ENCODE data around the gene HRH3. TPM values are rescaled to one million over a fixed set of nuclear protein-coding genes. Genes with fewer than 3 reads are reported as not detected.

Gene HRH3
- polyA plus RNA-seq, 5 donors: 0.06 TPM; not detected in 4

- no peak for DNase-seq
These were observed 10.2 kb upstream of the HRH3 start for GRCh38 chr20:62230276-62230675.

DNA sequence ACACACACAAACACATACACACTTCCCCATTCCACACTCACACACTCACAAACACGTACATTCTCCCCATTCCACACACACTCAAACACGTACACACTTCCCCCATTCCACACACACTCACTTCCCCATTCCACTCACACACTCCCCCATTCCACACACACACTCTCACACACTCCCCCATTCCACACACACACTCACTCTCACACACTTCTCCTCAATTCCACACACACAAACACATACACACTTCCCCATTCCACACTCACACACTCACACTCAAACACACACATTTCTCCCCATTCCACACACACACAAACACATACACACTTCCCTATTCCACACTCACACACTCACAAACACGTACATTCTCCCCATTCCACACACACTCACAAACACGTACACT, 9.6 kb upstream of the HRH3 start:
- no peak for DNase-seq

- DNase-seq: no peak
These were observed 9.0 kb upstream of the HRH3 start for GRCh38 chr20:62228982-62229545.

GRCh38 chr20:62227977-62228958, 8.2 kb upstream of the HRH3 start:
- DNase-seq: no peak

GRCh38 chr20:62227591-62227976, 7.5 kb upstream of the HRH3 start:
- no peak for DNase-seq

GRCh38 chr20:62226707-62227590, 6.9 kb upstream of the HRH3 start:
- DNase-seq: no peak

- no peak for DNase-seq
These were observed 6.0 kb upstream of the HRH3 start for GRCh38 chr20:62225820-62226635.

- DNase-seq: no peak
These were observed 4.9 kb upstream of the HRH3 start for GRCh38 chr20:62225026-62225425.

- no peak for DNase-seq
These were observed 4.2 kb upstream of the HRH3 start for GRCh38 chr20:62224113-62224855.

DNA sequence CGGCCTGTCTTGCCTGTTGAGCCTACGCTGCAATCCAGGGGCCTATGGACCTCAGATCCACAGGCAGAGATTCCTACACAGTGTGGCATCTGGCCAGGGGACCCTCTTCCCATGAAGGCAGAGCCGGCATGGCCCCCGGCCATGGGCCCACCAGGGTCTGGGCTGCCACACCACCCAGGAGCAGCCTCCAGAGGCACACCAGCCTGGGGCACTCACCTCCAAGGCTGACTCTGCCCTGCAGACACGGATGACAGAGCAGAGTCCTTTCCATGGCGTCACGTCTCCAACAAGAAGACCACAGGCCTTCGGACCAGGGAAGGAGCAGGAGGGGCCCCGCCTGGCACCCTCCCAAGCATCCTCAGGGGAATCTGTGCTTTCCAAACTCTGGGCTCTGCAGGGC, 3.5 kb upstream of the HRH3 start:
- no peak for DNase-seq

GRCh38 chr20:62222972-62223371, 2.9 kb upstream of the HRH3 start:
- no peak for DNase-seq

GRCh38 chr20:62222266-62222850, 2.3 kb upstream of the HRH3 start:
- DNase-seq: no peak

DNA sequence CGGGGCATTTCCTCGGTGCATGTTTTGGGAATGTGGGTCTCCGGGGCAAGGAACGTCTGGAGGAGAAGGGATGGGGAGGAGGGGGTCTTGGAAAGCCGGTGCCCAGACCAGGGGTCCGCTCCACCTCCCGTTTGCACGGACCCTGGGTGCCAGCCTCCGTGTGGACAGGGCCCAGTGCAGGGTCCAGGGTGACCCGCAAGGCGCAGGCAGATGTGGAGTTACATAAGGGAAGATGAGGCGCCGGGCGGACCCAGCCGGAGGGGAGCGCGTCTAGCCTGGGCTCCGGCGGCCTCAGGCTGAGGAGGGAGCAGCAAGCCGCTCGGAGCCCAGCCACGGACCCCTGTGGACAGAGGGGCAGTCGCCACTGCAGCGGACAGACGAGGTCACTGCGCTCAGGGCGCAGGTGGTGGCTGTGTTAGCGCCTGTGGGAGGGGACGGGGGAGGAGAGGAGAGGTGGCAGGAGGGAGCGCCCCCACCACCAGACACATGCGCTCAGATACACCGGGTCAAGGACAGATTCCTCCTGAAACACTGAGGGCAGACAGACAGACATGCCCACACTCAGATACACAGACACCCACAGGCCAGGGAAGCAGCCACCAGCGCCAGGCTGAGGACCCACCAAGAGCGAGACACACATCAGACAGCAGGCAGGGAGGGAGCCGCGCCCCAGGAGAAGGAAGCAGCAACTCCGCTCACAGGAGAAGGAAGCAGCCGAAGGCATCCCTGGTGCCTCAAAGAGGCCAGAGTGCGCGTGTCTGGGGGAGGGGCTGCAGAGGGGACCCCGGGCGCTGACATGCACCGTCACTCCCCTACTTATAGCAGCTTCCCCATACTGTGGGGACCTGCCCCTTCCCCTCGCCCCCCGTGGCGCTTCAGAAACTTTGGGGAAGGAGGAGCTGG, 839 bp upstream of the HRH3 start:
- DNase-seq: no peak

DNA sequence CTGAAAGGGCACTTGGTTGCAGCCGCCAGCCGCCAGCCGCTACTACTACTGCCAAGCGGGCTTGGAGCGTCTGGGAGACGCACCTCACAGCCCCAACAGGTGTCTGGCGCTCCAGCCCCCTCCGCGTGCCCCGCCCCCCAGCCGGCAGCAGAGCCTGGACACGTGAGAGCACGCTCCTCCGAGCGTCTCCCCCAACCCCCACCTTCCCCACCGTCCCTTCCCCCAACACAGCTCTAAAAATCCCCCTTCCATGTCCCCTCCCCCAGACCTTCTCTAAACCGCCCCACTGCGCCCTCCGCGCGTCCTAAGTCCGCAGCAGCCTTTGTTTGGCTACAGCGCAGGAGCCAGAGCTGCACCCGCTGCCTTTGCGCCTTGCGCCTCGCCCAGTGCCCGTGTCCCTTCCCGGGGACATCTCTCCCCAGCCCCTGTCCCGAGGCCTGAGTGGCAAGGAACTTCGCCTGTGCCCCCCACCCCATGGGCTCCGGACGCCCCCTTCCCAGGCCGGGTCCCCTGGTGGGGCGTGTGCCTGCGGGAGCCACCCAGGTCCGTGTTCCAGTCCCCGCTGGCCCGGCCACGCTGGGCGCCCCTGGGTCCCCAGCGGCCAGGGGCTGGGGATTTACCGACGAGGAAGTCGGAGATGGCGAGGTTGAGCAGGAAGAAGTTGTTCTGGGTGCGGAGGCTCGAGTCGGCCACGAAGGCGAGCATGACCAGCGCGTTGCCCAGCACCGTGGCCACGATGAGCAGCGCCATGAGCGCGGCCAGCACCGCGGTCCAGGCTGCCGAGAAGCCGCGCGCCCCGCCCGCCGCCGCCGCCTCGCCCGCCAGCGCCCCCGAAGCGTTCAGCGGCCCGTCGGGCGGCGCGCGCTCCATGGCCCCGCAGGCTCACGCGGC, 732 bp downstream of the HRH3 start:
- DNase-seq: no peak

GRCh38 chr20:62217913-62218773, 1.9 kb downstream of the HRH3 start:
- DNase-seq: no peak

DNA sequence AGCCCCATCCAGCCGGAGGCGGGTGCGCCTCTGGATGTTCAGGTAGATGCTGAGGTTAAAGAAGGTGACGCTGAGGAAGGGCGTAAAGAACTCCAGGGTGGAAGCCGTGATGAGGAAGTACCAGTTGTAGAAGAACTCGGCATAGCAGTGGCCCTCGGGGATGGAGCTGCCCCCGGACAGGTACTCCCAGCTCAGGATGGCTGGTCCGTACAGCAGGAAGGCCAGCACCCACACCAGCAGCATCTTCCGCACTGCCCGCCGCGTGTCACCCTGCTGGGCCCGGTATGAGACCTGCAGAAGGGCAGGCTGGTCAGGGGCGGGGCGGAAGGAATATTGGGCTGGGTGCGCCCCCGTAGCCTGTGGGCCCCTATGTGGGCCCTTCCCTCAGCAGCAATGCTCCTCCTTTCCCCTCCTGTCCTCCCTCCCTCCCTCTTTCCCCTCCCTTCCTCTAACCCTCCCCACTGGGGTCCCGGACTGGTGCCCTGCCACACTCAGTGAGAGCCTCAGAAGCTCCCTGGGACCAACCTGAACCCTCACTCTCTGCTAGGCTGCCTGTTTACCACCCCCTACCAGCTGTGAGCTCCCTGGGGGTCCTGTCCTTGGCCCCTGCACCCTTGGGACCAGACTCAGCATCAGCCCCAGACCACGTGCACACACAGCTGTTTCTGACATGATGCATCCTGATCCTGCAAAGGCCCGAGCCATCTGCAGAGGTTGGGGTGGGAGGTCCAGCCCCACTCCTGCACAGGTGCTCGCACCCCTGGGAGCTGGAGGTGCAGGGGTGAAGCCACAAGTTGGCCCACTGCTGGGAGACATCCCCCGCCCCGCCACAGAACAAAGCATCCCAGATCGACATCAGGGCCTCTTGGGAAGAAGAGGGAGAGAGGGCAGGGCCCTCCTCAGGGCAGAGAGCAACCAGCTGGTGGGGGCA, 3.2 kb downstream of the HRH3 start:
- no peak for DNase-seq
